C4-2B (cell line): Measurements from ENCODE around the gene SLC25A17.
"Not testable (repeated sequence)": the region's sequence is repeated elsewhere in the genome, so short reads cannot be mapped to it uniquely, and the experiment has no call there.

ENCODE experiments used
- H3K27ac ChIP-seq: fragments of 450-650 bp; 2 replicates; pipeline ENCODE4 v1.5.1; 2017
- ZFX ChIP-seq: fragments of 450-650 bp; IDR thresholded peaks from 2 replicates; pipeline ENCODE4 v1.6.1; 2017
- TF ChIP-seq, protein P1 (sequence below): fragments of 450-650 bp; conservative IDR thresholded peaks from 2 replicates; pipeline ENCODE4 v1.5.1; 2017; ENCODE audit warnings: mild to moderate bottlenecking

SLC25A17 gene

GRCh38 chr22:40799008-40799407, 20.1 kb downstream of the SLC25A17 start:
- TF ChIP-seq, protein P1, sequence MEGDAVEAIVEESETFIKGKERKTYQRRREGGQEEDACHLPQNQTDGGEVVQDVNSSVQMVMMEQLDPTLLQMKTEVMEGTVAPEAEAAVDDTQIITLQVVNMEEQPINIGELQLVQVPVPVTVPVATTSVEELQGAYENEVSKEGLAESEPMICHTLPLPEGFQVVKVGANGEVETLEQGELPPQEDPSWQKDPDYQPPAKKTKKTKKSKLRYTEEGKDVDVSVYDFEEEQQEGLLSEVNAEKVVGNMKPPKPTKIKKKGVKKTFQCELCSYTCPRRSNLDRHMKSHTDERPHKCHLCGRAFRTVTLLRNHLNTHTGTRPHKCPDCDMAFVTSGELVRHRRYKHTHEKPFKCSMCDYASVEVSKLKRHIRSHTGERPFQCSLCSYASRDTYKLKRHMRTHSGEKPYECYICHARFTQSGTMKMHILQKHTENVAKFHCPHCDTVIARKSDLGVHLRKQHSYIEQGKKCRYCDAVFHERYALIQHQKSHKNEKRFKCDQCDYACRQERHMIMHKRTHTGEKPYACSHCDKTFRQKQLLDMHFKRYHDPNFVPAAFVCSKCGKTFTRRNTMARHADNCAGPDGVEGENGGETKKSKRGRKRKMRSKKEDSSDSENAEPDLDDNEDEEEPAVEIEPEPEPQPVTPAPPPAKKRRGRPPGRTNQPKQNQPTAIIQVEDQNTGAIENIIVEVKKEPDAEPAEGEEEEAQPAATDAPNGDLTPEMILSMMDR = no peak
- TF ChIP-seq ZFX = no peak
- H3K27ac ChIP-seq = no peak overlapping the region

- no peak for TF ChIP-seq ZFX
- TF ChIP-seq, protein P1 = no peak
- H3K27ac ChIP-seq = no peak overlapping the region
Measured at GRCh38 chr22:40797427-40797826, 21.7 kb downstream of the SLC25A17 start.

DNA sequence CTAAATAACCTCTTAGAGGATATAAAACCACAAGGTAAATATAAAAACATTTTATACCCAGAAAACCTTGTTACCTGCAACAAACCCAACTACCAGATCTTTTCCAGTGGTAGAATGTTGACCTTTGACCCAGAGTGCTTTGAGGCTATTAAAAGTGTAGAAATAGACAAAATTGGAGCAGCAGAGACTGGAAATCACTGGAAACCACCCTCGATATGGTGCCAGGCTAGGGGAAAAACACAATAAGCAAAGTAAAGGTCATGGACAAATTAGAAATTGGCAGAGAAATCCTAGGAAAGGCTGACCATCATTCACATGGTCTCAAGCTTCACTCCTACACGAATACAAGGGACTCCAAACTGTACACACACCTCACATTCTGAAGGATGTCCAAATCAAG, 26.7 kb downstream of the SLC25A17 start:
- no peak overlapping the region for H3K27ac ChIP-seq
- TF ChIP-seq, protein P1 = no peak
- TF ChIP-seq ZFX = no peak

- no peak overlapping the region for H3K27ac ChIP-seq
- TF ChIP-seq, protein P1 = no peak
- TF ChIP-seq ZFX = no peak
Measured at GRCh38 chr22:40791241-40791640, 27.9 kb downstream of the SLC25A17 start.

DNA sequence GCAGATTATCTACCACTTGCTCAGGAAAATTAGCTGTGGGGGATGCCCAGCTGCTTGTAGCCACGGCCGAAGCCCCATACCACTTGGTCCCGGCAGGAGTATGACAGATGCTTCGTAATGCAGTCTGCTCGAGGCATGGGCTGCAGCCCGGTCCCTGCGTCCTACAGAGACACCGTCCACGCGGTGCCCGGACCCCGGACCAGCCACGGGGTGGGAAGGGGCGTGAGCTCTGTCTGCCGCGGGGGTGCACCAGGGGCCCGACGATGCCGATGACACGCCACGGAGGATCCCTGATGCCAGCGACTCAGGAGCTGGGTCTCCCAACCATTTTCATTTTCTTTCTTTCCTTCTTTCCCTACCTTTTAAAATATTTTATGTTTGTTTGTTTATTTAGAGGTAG, 30.0 kb downstream of the SLC25A17 start:
- H3K27ac ChIP-seq = no peak overlapping the region
- TF ChIP-seq, protein P1 = no peak
- no peak for TF ChIP-seq ZFX

DNA sequence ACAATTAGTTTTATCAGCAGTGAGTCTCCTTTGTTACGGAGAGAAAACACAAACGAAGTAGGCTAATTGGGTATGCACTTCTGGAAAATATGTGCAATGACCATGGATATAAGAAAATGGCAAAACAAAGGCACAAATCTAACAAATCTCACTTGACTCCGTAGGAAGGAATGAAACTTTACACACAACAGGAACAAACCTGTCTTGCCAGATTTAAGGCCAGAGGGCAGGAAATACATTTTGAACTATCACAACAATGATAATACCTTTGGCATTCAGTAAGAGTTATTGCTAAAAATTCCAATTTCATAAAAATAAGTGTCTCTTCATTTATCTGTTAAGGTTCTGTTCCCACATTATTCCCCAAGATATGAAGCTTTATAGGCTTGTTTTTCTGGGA, 36.6 kb downstream of the SLC25A17 start:
- no peak for TF ChIP-seq ZFX

DNA sequence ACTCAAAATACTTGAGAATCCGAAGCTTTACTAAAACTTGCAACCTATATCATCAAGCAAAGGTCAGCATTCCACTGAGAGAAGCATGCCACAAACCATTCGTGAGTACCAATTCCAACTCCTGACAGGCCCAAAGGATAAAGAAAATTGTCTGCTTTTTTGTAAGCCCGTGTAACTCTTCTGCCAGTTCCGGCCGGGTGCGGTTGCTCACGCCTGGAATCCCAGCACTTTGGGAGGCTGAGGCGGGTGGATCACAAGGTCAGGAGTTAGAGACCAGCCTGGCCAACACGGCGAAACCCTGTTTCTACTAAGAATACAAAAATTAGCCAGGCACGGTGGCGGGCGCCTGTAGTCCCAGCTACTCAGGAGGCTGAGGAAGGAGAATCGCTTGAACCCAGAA, 37.4 kb downstream of the SLC25A17 start:
- H3K27ac ChIP-seq = not testable (repeated sequence)

More for the DNA sequence above, 36.6 kb downstream of the SLC25A17 start:
- H3K27ac ChIP-seq = no peak overlapping the region

GRCh38 chr22:40769761-40770160, 49.4 kb downstream of the SLC25A17 start:
- TF ChIP-seq ZFX = no peak
- TF ChIP-seq, protein P1 = no peak
- H3K27ac ChIP-seq = no peak overlapping the region

DNA sequence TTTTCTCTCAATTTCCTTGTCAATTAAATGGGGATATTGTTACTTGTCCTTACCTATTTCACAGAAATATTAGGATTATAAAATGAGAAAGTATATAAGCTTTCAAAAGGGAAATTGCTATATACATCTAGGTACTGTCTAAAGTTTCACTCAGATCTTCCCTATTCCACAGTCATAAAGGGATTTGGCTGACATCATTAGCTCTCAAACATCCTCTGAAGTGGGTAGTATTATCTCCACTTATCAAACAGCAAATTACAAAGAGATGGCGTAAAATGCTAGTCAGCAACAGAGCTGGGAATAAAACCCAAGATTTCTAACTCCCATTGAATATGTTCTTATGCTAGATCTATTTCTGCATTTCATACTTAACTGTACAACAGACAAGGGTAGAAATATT, 50.9 kb downstream of the SLC25A17 start:
- TF ChIP-seq, protein P1 = no peak
- no peak for TF ChIP-seq ZFX
- H3K27ac ChIP-seq = no peak overlapping the region
